SK-N-SH (cell line): ENCODE results near the gene MYO18B. TPM values are rescaled to one million over a fixed set of nuclear protein-coding genes. Genes with fewer than 3 reads are reported as not detected.

Experiments
- CTCF ChIA-PET: fragments of 300-600, 350-600 bp; formaldehyde crosslinking; extraction: SDS; loops from one replicate; lab custom pipeline; 2021; lab: Yijun Ruan, JAX
- POLR2A ChIA-PET: fragments of 350-600 bp; sonication (Branson Sonifier 250); formaldehyde crosslinking; extraction: SDS; loops from one replicate; lab custom pipeline; 2020; ENCODE audit warnings: antibody characterized with exemption, inconsistent platforms; lab: Yijun Ruan, JAX
- DNase-seq: peaks from one replicate; pipeline ENCODE4 v3.0.0; 2012
- H2AFZ ChIP-seq: fragments of 200-600 bp; sonication (generic); 2 replicates; pipeline ENCODE4 v1.8.1; 2016; ENCODE audit warnings: antibody characterized with exemption, mild to moderate bottlenecking, low read depth
- H3F3A ChIP-seq: fragments of 200-600 bp; sonication (generic); replicated peaks from 2 replicates; pipeline ENCODE3; 2016; ENCODE audit warnings: antibody characterized with exemption, mild to moderate bottlenecking; ENCODE audit not compliant: insufficient read depth
- H3K27ac ChIP-seq, 2 experiments: fragments of 200-500 bp in 1 of 2; fragments of 200-600 bp in 1 of 2; sonication (Bioruptor generic) in 1 of 2; sonication (generic), shearing (Covaris generic) in 1 of 2; 2 replicates each; pipeline versions ENCODE4 v1.5.1 to v1.6.1; 2014 to 2016; ENCODE audit warnings: low read depth in 2 of 2, inconsistent platforms in 1 of 2, low read length in 1 of 2, mild to moderate bottlenecking in 1 of 2, mixed read lengths in 1 of 2
- H3K27me3 ChIP-seq: fragments of 200-600 bp; sonication (generic), shearing (Covaris generic); 2 replicates; pipeline ENCODE4 v1.6.1; 2016; ENCODE audit warnings: mixed run types; ENCODE audit not compliant: insufficient read depth
- H3K36me3 ChIP-seq, 2 experiments: fragments of 200-500 bp in 1 of 2; fragments of 200-600 bp in 1 of 2; sonication (Bioruptor generic) in 1 of 2; sonication (generic) in 1 of 2; replicated peaks in 1 of 2; 2 replicates each; pipeline versions ENCODE3 to v1.5.1; 2014 to 2016; ENCODE audit warnings: low read length in 1 of 2, mild to moderate bottlenecking in 1 of 2; ENCODE audit not compliant: insufficient read depth in 2 of 2, control insufficient read depth in 1 of 2
- H3K4me1 ChIP-seq, 2 experiments: fragments of 200-500 bp in 1 of 2; fragments of 200-600 bp in 1 of 2; sonication (Bioruptor generic) in 1 of 2; sonication (generic), shearing (Covaris generic) in 1 of 2; 2 replicates each; pipeline versions ENCODE4 v1.5.1 to v1.6.1; 2014 to 2016; ENCODE audit warnings: low read depth in 1 of 2, low read length in 1 of 2, mixed run types in 1 of 2; ENCODE audit not compliant: insufficient read depth in 2 of 2, control insufficient read depth in 1 of 2
- H3K4me2 ChIP-seq: fragments of 200-600 bp; sonication (generic), shearing (Covaris generic); 2 replicates; pipeline ENCODE4 v1.6.1; 2017; ENCODE audit warnings: mixed run types
- H3K4me3 ChIP-seq, 2 experiments: fragments of 200-500 bp in 1 of 2; fragments of 200-600 bp in 1 of 2; sonication (Bioruptor generic) in 1 of 2; sonication (generic), shearing (Covaris generic) in 1 of 2; 2 replicates each; pipeline versions ENCODE4 v1.5.1 to v1.8.1; 2014 to 2016; ENCODE audit warnings: low read depth in 2 of 2, inconsistent platforms in 1 of 2, low read length in 1 of 2, mild to moderate bottlenecking in 1 of 2, mixed read lengths in 1 of 2, moderate library complexity in 1 of 2
- H3K79me2 ChIP-seq: fragments of 200-600 bp; sonication (generic); 2 replicates; pipeline ENCODE4 v1.8.1; 2017; ENCODE audit warnings: mild to moderate bottlenecking; ENCODE audit not compliant: insufficient read depth
- H3K9ac ChIP-seq: fragments of 200-600 bp; sonication (generic); 2 replicates; pipeline ENCODE4 v1.6.1; 2017; ENCODE audit warnings: mixed run types
- H3K9me2 ChIP-seq: fragments of 200-600 bp; sonication (generic); 2 replicates; pipeline ENCODE4 v1.6.1; 2017; ENCODE audit warnings: mixed run types
- H3K9me3 ChIP-seq: fragments of 200-600 bp; sonication (generic); 2 replicates; pipeline ENCODE4 v1.6.1; 2017; ENCODE audit warnings: mixed run types, mild to moderate bottlenecking, moderate library complexity
- H4K20me1 ChIP-seq: fragments of 200-600 bp; sonication (generic); 2 replicates; pipeline ENCODE4 v1.6.1; 2017; ENCODE audit warnings: mild to moderate bottlenecking, mixed run types; ENCODE audit not compliant: insufficient read depth
- EZH2phosphoT487 ChIP-seq: fragments of 200-600 bp; sonication (generic); IDR thresholded peaks from 2 replicates; pipeline ENCODE4 v1.6.1; 2017; ENCODE audit warnings: low read depth, mixed run types, mild to moderate bottlenecking, antibody characterized with exemption, moderate library complexity, borderline replicate concordance
- FOXJ3 ChIP-seq: sonication (generic); formaldehyde crosslinking; IDR thresholded peaks from 2 replicates; pipeline ENCODE4 v1.5.1; 2020; ENCODE audit warnings: mild to moderate bottlenecking, missing genetic modification reagents
- GABPA ChIP-seq: IDR thresholded peaks from 2 replicates; pipeline ENCODE4 v1.4.0; 2012; ENCODE audit warnings: low read depth, mild to moderate bottlenecking
- MXI1 ChIP-seq: IDR thresholded peaks from 2 replicates; pipeline ENCODE4 v1.6.1; 2012; ENCODE audit warnings: mild to moderate bottlenecking, low read depth, low read length, improper control_type of control experiment
- NRF1 ChIP-seq: IDR thresholded peaks from 2 replicates; pipeline ENCODE4 v1.6.1; 2012; ENCODE audit warnings: low read depth, mild to moderate bottlenecking, low read length
- POLR2AphosphoS5 ChIP-seq: IDR thresholded peaks from 2 replicates; pipeline ENCODE4 v1.6.1; 2012; ENCODE audit warnings: low read depth, low read length
- RAD21 ChIP-seq: IDR thresholded peaks from 2 replicates; pipeline ENCODE4 v1.6.1; 2012; ENCODE audit warnings: mild to moderate bottlenecking, low read length
- RCOR1 ChIP-seq: fragments of 150-350 bp; IDR thresholded peaks from 2 replicates; pipeline ENCODE4 v1.6.1; 2017; ENCODE audit warnings: antibody characterized with exemption, low read length
- YY1 ChIP-seq: IDR thresholded peaks from 2 replicates; pipeline ENCODE4 v1.4.0; 2012; ENCODE audit warnings: low read depth, mild to moderate bottlenecking
- whole genome bisulfite sequencing: methylation state at CpG from one replicate; pipeline ENCODE4 v1.1.6; 2017; ENCODE audit warnings: low lambda C conversion rate; 5-methylcytosine and 5-hydroxymethylcytosine counted together
- polyA plus RNA-seq, 3 experiments: library from polyadenylated mRNA; depleted of rRNA; stranded (reverse); fragments of >200 nt; gene quantifications; 2 replicates each; pipeline ENCODE4 v1.2.3, GENCODE V29; 2012
- TF ChIP-seq, protein P1 (sequence below): fragments of 200-600 bp; sonication (generic); IDR thresholded peaks from 2 replicates; pipeline ENCODE4 v1.6.1; 2017; ENCODE audit warnings: antibody characterized with exemption, mild to moderate bottlenecking, moderate library complexity
- TF ChIP-seq, protein P2 (sequence below): IDR thresholded peaks from 2 replicates; pipeline ENCODE4 v1.6.1; 2012; ENCODE audit warnings: mild to moderate bottlenecking, low read depth, low read length, moderate library complexity
- TF ChIP-seq, protein P3 (sequence below): fragments of 150-350 bp; IDR thresholded peaks from 2 replicates; pipeline ENCODE4 v1.6.1; 2017; ENCODE audit warnings: antibody characterized with exemption, low read length, low read depth, borderline replicate concordance

The MYO18B gene
- polyA plus RNA-seq, 1 of the 3 experiments (the other 2 are of a cell fraction), result 0.05 TPM

DNA sequence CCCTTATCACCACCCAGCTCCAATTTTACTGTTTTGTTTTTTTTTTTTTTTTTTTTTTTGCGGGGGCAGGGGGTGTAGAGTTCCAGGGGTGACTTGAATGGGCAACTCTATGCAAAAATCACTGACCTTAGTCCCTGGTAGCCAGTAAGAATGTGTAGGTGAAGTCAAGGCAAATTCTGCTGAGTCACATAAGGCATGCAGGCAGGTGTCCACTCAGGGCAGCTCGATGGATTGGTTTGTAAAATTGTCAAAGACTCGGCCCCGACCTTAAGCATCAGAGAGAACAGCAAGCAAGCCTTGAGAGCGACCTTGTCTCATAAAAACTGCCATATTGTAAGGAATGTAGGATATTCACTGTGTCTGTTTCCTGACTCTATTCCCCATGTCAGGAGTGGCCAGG lies 275.9 kb downstream of the MYO18B start:
- H3K27ac ChIP-seq, result no peak overlapping the region
- 4% methylated on average over 5 of the region's 5 CpGs for WGBS
- TF ChIP-seq, protein P1, sequence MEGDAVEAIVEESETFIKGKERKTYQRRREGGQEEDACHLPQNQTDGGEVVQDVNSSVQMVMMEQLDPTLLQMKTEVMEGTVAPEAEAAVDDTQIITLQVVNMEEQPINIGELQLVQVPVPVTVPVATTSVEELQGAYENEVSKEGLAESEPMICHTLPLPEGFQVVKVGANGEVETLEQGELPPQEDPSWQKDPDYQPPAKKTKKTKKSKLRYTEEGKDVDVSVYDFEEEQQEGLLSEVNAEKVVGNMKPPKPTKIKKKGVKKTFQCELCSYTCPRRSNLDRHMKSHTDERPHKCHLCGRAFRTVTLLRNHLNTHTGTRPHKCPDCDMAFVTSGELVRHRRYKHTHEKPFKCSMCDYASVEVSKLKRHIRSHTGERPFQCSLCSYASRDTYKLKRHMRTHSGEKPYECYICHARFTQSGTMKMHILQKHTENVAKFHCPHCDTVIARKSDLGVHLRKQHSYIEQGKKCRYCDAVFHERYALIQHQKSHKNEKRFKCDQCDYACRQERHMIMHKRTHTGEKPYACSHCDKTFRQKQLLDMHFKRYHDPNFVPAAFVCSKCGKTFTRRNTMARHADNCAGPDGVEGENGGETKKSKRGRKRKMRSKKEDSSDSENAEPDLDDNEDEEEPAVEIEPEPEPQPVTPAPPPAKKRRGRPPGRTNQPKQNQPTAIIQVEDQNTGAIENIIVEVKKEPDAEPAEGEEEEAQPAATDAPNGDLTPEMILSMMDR, result no peak
- TF ChIP-seq RCOR1, result no peak
- TF ChIP-seq GABPA, result no peak
- TF ChIP-seq MXI1, result no peak
- TF ChIP-seq FOXJ3 (CRISPR knock-in tag), result no peak
- TF ChIP-seq, protein P2, sequence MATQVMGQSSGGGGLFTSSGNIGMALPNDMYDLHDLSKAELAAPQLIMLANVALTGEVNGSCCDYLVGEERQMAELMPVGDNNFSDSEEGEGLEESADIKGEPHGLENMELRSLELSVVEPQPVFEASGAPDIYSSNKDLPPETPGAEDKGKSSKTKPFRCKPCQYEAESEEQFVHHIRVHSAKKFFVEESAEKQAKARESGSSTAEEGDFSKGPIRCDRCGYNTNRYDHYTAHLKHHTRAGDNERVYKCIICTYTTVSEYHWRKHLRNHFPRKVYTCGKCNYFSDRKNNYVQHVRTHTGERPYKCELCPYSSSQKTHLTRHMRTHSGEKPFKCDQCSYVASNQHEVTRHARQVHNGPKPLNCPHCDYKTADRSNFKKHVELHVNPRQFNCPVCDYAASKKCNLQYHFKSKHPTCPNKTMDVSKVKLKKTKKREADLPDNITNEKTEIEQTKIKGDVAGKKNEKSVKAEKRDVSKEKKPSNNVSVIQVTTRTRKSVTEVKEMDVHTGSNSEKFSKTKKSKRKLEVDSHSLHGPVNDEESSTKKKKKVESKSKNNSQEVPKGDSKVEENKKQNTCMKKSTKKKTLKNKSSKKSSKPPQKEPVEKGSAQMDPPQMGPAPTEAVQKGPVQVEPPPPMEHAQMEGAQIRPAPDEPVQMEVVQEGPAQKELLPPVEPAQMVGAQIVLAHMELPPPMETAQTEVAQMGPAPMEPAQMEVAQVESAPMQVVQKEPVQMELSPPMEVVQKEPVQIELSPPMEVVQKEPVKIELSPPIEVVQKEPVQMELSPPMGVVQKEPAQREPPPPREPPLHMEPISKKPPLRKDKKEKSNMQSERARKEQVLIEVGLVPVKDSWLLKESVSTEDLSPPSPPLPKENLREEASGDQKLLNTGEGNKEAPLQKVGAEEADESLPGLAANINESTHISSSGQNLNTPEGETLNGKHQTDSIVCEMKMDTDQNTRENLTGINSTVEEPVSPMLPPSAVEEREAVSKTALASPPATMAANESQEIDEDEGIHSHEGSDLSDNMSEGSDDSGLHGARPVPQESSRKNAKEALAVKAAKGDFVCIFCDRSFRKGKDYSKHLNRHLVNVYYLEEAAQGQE, result no peak
- no peak for TF ChIP-seq NRF1
- TF ChIP-seq RAD21, result no peak
- no peak for TF ChIP-seq POLR2AphosphoS5
- no peak for TF ChIP-seq YY1
- TF ChIP-seq EZH2phosphoT487, result no peak
- TF ChIP-seq, protein P3, sequence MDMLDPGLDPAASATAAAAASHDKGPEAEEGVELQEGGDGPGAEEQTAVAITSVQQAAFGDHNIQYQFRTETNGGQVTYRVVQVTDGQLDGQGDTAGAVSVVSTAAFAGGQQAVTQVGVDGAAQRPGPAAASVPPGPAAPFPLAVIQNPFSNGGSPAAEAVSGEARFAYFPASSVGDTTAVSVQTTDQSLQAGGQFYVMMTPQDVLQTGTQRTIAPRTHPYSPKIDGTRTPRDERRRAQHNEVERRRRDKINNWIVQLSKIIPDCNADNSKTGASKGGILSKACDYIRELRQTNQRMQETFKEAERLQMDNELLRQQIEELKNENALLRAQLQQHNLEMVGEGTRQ, result no peak
- H3K4me3 ChIP-seq, result no peak overlapping the region
- H3K4me1 ChIP-seq, result no peaks in the 10 kb centered on the region; a peak in 1 of 4 replicates
- H4K20me1 ChIP-seq, result no peaks in the 10 kb centered on the region
- no peak for DNase-seq
- ChIA-PET POLR2A (no interaction called here), CTCF (interaction anchor here (0.8 to 1.3 kb wide), 2 partner anchors 29 to 89 kb away, joined by 3 read pairs; no protein-coding TSS in a partner anchor)
- H3K9me3 ChIP-seq, result no peaks in the 10 kb centered on the region
- H3K27me3 ChIP-seq, result no peaks in the 10 kb centered on the region
- no peak overlapping the region for H2AFZ ChIP-seq
- H3K9ac ChIP-seq, result no peak overlapping the region
- H3F3A ChIP-seq, result no peaks in the 10 kb centered on the region
- no peaks in the 10 kb centered on the region for H3K36me3 ChIP-seq
- H3K79me2 ChIP-seq, result no peaks in the 10 kb centered on the region
- H3K4me2 ChIP-seq, result no peak overlapping the region
- H3K9me2 ChIP-seq, result no peaks in the 10 kb centered on the region
